WI38 (cell line): ENCODE data around the gene RASL11B.

Source experiments
- H3K4me3 ChIP-seq: 2 replicates; pipeline ENCODE4 v1.5.1; 2011; ENCODE audit warnings: low read depth, mild to moderate bottlenecking, control low read depth, low read length
- TF ChIP-seq, protein P1 (sequence below): IDR thresholded peaks from 2 replicates; pipeline ENCODE4 v1.5.1; 2012; ENCODE audit warnings: low read depth, mild to moderate bottlenecking, control low read depth, low read length

The RASL11B gene

DNA sequence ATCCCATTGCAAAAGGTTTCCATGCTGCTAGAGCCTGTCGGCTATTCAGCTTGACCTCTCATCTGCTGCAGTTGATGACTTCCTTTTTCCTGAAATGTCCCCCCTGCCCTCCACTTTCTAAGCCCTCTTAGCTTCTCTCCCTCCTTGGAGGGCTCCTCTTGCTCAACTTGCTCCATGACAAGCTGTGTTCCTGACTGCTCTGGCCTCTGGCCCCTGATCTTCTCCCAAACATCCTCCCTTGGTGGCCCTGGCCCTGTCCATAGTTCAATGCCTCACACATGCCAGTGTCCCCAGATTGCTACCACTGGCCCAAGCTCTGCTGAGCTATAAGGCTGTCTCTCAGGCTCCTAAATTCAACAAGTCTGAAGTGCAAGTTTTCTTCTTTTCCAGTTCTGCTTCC is 29.6 kb downstream of the RASL11B start:
- no peak overlapping the region for H3K4me3 ChIP-seq
- TF ChIP-seq, protein P1, sequence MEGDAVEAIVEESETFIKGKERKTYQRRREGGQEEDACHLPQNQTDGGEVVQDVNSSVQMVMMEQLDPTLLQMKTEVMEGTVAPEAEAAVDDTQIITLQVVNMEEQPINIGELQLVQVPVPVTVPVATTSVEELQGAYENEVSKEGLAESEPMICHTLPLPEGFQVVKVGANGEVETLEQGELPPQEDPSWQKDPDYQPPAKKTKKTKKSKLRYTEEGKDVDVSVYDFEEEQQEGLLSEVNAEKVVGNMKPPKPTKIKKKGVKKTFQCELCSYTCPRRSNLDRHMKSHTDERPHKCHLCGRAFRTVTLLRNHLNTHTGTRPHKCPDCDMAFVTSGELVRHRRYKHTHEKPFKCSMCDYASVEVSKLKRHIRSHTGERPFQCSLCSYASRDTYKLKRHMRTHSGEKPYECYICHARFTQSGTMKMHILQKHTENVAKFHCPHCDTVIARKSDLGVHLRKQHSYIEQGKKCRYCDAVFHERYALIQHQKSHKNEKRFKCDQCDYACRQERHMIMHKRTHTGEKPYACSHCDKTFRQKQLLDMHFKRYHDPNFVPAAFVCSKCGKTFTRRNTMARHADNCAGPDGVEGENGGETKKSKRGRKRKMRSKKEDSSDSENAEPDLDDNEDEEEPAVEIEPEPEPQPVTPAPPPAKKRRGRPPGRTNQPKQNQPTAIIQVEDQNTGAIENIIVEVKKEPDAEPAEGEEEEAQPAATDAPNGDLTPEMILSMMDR: no peak

DNA sequence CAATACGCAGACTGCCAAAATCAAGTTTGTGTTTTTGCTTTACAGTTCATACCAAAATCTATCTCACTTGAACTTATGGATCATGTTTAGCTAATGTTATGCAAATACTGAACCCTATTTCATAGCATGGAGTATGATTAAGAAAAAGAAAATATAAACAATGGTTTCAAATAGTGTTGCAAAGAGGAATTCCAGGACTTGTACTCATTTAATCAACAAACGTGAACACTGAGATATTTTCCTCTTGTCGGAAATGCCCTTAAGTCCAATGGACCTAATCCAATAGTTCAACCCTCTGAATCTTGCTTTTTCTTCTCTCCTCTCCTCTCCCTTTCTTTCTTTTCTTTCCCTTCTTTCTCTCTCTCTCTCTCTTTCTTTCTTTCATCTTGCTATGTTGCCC is 30.8 kb downstream of the RASL11B start:
- TF ChIP-seq, protein P1: no peak
- no peak overlapping the region for H3K4me3 ChIP-seq

DNA sequence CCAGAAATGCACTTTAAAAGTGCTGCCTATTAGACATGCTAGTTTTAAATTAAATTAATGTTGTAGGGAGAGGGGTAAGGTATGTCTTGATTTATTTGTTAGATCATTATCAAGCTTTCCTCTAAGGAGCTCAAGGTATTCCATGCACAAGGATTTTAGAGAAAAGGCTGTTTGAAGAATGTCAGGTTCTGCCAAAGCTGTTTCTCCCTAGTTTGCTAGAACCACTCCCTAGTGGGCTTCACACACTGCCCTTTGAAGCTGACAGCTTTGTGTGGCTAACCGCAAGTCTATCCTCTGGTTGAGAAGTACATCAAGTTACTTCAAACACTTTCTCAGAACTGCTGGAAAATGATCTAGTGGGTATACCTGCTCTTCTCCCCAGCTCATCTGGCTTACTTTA is 32.3 kb downstream of the RASL11B start:
- TF ChIP-seq, protein P1: no peak
- no peak overlapping the region for H3K4me3 ChIP-seq

DNA sequence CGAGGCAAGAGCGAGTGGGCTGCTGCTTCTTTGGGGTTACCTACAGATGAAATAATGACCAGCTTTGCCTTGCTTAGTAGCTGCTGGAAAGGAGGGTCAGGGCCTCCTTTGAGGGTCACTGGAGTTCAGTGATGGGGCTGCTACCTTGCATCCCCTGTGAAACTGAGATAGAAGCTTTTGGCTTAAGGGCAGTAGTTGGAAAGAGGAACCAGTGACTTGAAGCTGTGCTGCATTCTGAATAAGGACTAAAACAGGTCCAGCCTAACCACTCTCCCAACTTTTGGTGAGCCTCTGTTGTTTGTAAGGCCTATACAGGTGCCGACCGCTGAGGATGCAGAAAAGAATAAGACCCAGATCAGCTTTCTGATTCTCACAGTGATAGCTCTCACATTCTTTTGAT is 41.2 kb downstream of the RASL11B start:
- TF ChIP-seq, protein P1: no peak
- H3K4me3 ChIP-seq: no peak overlapping the region

DNA sequence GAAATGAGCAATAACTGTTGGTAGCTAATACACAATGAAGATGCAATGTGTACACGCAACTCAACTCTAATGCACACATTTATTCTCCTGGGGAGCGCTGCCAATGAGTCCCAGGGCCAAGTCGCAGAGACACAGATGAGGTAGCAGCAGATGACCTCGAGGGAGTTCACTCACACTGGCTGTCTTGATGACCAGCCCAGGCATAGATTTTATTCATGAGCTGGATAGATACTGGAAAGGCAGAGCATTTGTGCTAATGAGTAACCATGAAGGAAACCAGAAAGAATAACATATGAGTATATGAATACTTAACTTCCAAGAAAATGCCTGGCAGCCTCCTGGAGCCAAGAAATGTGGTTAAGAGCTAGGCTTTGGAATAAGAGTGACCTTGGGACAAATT is 42.3 kb downstream of the RASL11B start:
- TF ChIP-seq, protein P1: no peak
- H3K4me3 ChIP-seq: no peak overlapping the region

DNA sequence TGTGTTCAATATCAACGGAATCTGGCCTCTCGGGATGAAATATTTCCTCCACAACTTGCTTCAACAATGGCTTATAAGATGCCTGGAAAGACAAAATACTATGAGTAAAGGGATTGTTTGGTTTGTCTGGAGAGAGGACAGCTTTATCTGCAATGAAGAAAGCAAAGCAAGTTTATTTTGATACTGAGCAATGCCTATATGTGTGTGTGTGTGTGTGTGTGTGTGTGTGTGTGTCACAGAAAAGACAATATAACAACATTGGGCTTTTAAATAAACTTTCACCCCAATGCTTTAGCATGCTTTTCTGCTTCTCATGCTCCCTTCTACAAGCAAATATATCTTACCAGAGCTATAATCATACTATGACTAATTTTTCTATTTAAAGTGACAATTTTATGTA is 45.4 kb downstream of the RASL11B start:
- H3K4me3 ChIP-seq: no peak overlapping the region
- TF ChIP-seq, protein P1: no peak

DNA sequence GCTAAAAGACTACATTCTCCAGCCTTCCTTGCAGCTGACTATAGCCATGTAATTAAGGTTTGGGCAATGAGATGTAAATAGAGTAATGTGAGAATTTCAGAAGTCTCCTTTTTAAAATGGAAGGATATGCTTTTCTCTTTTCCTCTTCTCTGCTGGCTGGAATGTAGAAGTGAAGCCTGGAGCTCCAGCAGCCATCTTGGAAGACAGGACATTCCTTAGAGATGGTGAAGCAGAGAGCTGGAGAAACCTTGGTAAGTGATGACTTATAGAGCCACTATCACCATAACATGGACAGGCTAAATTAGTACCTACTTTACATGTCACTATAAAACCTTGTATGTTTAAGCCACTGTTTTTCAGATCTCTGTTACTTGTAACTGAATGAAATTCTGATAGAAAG is 48.0 kb downstream of the RASL11B start:
- TF ChIP-seq, protein P1: no peak
- no peak overlapping the region for H3K4me3 ChIP-seq
